Measurements from ENCODE around the gene PSAP.

PSAP gene

DNA sequence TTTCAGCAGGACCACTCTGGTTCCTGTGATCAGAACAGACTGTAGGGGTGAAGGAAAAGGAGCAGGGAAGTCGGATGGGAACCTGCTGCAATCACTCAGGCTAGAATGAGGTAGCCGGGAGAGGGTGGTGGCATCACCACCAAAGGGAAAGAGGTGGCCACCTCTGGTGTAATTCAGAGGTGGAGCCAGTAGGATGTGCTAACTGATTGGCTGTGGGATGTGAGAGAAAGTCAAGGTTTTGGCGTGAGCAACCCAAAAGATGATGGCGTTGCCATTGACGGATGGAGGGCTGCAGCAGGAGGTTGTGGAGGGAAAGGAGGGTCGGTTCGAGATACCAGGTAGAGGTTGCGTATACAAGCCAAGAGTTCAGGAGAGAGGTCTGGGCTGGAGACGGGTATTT is 70.3 kb downstream of the PSAP start:
- DNase-seq (ENCODE audit: low read depth), result no peak
- TF ChIP-seq, protein P1, sequence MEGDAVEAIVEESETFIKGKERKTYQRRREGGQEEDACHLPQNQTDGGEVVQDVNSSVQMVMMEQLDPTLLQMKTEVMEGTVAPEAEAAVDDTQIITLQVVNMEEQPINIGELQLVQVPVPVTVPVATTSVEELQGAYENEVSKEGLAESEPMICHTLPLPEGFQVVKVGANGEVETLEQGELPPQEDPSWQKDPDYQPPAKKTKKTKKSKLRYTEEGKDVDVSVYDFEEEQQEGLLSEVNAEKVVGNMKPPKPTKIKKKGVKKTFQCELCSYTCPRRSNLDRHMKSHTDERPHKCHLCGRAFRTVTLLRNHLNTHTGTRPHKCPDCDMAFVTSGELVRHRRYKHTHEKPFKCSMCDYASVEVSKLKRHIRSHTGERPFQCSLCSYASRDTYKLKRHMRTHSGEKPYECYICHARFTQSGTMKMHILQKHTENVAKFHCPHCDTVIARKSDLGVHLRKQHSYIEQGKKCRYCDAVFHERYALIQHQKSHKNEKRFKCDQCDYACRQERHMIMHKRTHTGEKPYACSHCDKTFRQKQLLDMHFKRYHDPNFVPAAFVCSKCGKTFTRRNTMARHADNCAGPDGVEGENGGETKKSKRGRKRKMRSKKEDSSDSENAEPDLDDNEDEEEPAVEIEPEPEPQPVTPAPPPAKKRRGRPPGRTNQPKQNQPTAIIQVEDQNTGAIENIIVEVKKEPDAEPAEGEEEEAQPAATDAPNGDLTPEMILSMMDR (IDR thresholded peaks at IDR 0.05; ENCODE audit: control insufficient read depth, extremely low read depth, insufficient read depth), result no peak
- H3K4me3 ChIP-seq (ENCODE audit: low read depth, low read length), result no peak overlapping the region

DNA sequence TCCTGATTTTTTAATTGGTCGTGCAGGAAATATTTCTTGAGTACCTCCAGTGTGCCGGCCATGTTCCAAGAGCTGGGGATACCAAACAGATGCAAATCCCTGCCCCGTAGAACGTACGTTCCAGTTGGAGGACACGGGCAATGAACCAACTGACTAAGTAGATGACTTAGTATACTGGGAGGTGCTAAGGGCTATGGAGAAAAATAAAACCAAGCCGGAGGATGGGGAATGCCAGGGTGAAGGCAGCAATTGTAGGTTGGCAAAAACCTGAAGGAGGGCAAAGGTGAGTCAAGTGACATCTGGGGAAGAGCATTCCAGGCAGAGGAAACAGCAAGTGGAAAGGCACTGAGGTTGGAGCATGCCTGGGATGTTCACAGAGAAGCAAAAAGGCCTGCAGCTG is 70.9 kb downstream of the PSAP start:
- no peak overlapping the region for H3K4me3 ChIP-seq (ENCODE audit: low read depth, low read length)
- TF ChIP-seq, protein P1 (IDR thresholded peaks at IDR 0.05; ENCODE audit: control insufficient read depth, extremely low read depth, insufficient read depth), result no peak

DNA sequence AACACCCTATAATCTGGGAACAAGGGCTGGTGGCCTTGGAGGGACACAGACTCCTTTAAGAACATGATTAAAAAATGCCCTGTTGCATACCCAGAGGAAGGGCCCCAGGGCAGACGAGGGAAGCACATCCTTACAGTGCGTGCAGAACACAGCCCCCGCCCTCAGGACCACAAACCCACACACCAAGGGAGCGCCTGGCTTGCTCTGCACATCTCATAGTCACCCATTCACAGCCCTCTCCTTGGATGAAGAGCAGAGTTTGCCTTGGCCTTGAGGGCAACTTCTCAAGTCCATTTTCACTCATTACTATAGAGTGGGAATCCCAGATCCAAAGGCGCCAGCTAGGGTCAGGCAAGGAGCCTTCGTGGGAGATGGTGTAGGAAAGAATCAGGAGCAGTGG is 71.4 kb downstream of the PSAP start:
- no peak overlapping the region for H3K4me3 ChIP-seq (ENCODE audit: low read depth, low read length)
- DNase-seq (ENCODE audit: low read depth), result no peak
- TF ChIP-seq, protein P1 (IDR thresholded peaks at IDR 0.05; ENCODE audit: control insufficient read depth, extremely low read depth, insufficient read depth), result no peak

More for the DNA sequence above, 70.9 kb downstream of the PSAP start:
- no peak for DNase-seq (ENCODE audit: low read depth)

DNA sequence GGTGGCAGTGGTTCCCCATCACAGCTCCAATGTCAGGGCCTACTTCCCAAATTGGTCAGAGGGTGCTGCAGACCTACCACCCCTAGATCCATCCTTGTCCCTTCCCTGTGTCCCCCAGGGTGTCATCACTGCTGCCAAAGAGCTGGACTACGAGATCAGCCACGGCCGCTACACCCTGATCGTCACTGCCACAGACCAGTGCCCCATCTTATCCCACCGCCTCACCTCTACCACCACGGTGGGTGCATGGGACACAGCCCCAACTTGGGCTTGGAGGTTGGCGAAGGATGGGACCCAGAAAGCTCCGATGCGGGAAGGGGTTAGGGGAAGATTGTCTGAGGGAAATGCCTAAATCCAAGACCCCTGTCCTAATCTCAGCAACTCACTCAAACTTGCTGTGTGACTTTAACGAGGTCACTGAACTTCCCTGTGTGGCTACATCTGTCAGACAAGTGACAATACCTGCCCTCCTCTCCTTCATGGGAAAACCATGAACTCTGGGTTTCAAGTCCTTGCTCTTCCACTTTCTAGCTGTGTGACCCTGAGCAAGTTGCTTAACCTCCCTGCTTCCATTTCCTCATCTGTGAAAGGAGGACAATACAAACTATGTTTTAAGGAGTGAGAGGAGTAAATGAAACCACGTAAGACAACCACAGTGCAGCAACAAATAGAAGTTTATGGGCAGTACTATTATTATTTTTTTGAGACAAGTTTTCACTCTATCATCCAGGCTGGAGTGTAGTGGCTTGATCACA is 72.8 kb downstream of the PSAP start:
- H3K4me3 ChIP-seq (ENCODE audit: low read depth, low read length), result no peak overlapping the region
- no peak for DNase-seq (ENCODE audit: low read depth)
- TF ChIP-seq, protein P1 (IDR thresholded peaks at IDR 0.05; ENCODE audit: control insufficient read depth, extremely low read depth, insufficient read depth), result no peak

DNA sequence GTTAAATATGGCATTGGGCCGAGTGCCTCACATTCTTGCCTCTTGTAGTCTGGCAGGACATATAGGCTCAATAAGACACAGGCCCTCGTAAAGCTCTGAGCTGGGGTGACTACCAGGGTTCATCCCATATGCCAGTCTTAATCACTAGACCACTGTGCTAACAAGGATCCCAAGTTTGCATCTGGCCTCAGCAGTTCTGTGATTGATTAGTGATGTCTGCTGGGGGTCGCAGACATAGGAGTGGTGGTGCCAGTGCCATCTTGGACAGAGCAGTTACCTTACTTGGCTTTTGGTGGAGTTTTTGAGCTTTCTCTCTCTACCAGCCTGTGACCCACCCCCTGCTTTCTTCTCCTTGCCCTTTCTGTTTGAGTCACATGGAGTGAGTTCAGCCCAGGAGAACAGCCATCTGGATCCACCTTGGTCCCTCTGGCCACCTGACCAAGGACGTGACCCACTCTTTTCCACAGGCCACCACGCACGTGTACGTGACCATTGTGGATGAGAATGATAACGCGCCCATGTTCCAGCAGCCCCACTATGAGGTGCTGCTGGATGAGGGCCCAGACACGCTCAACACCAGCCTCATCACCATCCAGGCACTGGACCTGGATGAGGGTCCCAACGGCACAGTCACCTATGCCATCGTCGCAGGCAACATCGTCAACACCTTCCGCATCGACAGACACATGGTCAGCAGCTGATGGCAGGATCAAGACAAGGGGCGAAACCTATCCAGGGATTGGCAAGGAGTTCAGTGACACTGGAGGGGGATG is 73.7 kb downstream of the PSAP start:
- no peak for DNase-seq (ENCODE audit: low read depth)
- H3K4me3 ChIP-seq (ENCODE audit: low read depth, low read length), result no peak overlapping the region
- TF ChIP-seq, protein P1 (IDR thresholded peaks at IDR 0.05; ENCODE audit: control insufficient read depth, extremely low read depth, insufficient read depth), result no peak

DNA sequence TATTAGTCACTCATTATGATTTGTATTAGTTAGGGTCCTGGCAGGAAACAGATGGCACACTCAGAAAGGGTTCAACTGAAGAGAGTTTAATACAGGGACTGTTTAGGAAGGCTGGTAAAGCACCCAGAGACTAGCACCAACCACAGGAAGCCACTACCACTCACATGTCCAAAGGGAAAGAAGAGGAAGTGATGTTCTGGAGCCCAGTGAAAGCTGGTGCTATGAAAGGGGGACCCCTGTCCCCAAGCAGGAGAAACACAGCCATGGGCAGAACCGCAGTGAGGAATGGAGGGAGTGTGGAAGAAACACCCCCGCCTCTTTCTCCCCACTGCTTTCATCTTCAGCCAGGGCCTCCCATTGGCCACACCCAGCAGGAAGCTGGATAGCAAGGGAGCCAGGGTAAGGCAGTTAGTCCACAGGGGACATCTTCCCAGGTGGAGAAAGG is 74.5 kb downstream of the PSAP start:
- TF ChIP-seq, protein P1 (IDR thresholded peaks at IDR 0.05; ENCODE audit: control insufficient read depth, extremely low read depth, insufficient read depth), result no peak
- no peak overlapping the region for H3K4me3 ChIP-seq (ENCODE audit: low read depth, low read length)
- DNase-seq (ENCODE audit: low read depth), result no peak
